HG03196 (cell line): ENCODE data around the gene ZNF367.
"Not testable (repeated sequence)": the region's sequence is repeated elsewhere in the genome, so short reads cannot be mapped to it uniquely, and the experiment has no call there.

ENCODE experiments used
- ATAC-seq: cut with Tn5 transposase; IDR thresholded peaks from one replicate; pipeline ENCODE4 v1.9.1; 2021; ENCODE audit not compliant: unreplicated experiment

The ZNF367 gene

DNA sequence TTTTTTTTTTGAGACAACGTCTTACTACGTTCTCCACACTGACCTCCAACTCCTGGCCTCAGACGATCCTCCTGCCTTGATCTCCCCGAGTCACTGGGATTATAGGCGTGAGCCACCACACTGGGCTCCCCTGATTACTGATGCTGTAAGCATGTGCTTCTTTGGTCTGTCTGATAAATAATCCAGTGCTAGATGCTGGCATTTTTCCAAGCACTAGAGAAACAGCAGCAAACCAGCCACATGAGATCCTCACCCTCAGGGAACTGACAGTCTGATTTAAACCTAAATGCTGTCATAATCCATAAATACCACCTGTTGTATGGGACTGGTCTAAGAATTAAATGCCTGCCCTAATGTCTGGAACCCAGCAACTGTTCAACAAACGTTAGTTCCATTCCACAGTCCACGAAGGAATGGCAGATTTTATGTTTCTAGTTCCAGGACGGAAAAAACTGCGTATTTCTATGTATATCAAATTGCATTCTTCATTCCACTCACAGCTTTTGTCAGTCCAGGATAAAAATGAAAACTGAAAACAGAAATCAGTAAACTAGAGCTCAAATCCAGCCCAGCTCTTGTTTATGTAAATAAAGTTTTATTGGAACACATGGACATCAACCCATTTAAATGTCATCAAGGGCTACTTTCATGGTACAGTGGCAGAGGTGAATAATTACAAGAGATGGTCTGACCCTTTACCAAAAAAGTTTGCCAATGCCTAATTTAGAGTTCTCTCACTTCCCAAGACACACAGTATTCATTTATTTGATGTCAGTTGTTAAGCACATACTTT, 54.8 kb downstream of the ZNF367 start:
- ATAC-seq = no peak

DNA sequence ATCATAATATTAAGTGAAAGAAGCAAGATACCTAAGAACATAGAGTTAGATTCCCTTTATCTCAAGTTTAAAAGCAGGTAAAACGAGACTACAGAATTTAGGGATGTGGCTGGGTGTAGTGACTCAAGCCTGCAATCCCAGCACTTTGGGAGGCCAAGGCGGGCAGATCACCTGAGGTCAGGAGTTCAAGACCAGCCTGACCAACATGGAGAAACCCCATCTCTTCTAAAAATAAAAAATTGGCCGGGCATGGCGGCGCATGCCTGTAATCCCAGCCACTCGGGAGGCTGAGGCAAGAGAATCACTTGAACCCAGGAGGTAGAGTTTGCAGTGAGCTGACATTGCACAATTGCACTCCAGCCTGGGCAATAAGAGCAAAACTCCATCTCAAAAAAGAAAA, 56.1 kb downstream of the ZNF367 start:
- not testable (repeated sequence) for ATAC-seq

DNA sequence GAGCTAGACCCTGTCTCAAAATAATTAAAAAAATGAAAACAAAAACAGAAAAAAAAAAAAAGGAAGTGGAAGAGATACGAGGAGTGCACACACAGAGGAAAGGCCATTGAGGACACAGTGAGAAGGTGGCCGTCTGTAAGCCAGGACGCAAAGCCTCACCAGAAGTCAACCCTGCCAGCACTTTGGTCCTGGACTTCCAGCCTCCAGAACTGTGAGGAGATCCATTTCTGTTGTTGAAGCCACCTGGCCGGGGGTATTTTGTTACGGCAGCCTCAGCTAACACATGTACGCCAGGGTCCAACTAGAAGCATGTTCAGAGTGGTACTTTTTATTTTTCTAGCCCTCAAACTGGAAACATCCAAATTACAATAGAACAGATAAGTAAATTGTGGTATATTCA, 56.5 kb downstream of the ZNF367 start:
- ATAC-seq = no peak

DNA sequence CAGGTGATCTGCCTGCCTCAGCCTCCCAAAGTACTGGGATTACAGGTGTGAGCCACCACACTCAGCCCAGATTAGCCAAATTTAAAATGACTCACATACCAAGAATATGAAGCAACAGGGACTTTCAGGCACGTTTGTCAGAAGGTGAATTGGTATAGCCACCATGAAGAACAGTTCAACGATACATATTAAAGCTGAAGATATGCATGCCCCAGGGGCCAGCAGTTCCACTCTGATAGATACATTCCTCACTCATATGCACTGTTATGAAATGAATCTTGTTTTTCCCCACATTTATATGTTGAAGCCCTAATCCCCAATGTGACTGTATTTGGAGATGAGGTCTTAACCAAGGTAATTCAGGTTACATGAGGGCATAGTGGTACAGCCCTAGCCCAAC, 57.2 kb downstream of the ZNF367 start:
- no peak for ATAC-seq

DNA sequence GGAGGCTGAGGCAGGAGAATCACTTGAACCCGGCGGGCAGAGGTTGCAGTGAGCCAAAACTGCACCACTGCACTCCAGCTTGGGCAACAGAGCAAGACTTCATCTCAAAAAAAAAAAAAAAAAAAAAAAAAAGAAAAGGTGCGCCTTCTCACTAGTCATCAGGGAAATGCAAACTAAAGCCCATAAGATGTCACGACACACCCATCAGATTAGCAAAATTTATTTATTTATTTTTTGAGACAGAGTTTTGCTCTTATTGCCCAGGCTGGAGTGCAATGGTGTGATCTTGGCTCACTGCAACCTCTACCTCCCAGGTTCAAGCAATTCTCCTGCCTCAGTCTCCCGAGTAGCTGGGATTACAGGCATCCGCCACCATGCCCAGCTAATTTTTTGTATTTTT, 57.6 kb downstream of the ZNF367 start:
- ATAC-seq = not testable (repeated sequence)

DNA sequence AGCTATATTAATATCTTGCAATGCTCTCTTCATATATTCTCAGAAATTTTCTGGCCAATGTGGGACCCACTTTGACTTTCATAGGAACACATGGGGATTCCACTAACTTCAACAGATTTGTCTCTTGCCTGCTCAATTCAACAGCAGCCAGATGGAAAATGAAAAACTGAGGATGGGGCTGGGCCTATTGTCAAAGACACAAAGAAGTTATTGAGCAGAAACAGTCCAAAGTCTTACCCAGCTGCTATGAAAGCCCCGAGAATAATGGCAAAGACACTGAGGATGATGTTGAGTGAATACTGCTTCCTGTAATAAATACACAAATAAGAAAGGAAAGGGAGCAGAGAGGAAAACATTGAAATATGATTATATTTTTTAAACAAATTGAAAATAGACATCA, 67.3 kb downstream of the ZNF367 start:
- no peak for ATAC-seq

DNA sequence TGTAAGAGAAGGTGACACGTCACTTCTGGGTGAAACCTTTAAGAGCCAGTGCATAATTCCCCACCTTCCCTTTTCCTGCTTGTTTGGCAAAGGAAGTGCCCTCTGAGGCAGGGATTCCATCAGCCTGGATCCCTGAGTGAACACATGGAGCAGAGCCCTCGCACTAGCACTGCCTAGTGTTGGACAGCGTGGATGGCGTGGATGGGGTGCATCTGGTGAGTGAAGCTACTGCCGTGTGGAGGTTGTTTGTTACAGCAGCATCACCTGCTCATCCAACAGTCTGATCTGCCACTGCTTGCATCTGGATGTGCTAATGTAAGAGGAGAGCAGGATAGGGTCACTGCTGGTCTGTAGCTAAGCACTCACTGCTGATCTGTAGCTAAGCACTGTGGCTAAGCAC, 69.9 kb downstream of the ZNF367 start:
- no peak for ATAC-seq

DNA sequence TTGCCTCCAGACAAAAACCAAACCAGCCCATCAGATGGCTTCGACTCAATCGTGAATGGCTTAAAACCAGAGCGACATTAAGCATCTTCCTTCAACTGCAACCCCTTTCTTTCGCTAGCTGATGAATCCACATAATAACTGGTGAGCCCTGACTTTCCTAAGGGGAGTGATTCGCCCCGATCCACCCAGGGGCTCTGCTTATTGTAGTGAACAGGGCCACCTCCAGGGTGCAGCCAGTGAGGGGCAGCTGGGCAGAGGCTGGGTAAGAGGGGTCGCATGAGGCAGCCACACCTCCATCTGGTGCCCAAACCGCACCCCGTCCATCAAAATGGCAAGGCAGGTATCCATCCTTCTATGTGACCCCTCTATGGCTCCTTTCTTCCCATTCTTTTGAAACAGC, 72.6 kb downstream of the ZNF367 start:
- ATAC-seq = no peak

DNA sequence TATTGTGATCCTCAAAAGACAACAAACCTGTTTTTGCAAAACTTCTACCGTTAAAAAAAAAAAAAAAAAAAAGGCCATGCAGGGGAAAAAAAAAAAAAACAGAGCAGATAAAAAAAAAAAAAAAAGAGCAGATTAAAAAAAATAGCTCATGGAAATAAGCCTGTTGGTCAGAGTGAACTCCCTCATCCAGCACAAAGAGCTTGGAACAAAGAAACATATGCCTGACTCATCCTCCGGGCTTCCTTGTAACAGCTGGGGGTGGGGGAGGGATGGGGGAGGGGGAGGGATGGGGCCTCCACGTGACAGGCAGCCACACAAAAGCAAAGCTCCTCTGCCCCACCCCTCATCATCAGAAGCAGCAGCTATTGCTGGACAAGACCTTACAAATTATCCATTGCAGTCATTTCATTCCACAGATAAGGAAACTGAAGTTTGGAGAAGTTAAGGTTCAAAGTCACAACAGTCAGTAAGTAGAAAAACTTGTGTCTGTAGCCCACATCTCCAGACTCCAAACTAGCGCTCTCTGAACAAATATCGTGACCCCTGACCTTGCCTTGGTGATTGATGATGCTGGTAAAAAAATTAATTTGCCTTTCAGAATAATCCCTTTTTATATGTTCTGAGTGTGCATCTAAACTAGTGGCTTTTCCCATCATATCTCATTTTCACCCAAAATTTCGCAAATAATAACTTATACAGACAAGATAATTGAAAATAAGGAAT, 73.6 kb downstream of the ZNF367 start:
- no peak for ATAC-seq

DNA sequence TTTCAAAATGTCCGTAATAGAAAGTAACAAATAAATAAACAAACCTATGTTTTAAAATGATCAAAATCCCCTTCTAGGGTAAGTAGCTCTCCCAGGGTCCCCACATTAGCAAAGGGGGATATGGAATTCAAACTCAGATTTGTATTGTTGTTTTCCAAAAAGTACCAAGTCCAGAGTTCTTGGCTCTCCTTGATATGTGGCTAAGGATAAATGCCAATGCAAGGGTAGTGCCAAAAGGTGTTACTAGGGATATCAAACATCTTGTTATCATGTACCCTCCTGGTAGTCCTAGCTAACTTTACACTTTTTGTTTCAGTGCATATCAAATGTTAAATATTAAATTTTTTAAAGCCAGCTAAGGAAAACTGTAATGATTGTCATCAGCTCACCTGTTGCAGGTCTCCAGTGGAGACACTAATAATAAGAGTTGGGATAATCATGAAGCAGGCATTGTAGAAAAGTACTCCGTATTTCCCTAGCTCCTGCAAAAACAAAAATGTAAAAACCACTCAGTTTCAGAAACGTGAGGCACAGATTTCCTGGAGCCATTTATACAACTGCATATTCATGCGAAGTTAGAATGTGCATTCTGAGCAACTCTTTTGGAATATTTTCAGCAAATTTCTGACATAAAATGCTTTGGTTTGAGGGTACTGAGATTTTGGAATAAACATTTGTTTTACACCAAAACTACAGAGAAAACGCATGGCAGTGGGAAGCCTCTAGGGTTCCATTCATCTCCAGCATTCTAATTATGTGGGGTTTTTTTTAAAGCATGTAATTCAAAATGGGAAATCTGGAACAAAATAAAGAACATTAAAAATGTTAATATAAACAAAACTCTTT, 74.4 kb downstream of the ZNF367 start:
- no peak for ATAC-seq

DNA sequence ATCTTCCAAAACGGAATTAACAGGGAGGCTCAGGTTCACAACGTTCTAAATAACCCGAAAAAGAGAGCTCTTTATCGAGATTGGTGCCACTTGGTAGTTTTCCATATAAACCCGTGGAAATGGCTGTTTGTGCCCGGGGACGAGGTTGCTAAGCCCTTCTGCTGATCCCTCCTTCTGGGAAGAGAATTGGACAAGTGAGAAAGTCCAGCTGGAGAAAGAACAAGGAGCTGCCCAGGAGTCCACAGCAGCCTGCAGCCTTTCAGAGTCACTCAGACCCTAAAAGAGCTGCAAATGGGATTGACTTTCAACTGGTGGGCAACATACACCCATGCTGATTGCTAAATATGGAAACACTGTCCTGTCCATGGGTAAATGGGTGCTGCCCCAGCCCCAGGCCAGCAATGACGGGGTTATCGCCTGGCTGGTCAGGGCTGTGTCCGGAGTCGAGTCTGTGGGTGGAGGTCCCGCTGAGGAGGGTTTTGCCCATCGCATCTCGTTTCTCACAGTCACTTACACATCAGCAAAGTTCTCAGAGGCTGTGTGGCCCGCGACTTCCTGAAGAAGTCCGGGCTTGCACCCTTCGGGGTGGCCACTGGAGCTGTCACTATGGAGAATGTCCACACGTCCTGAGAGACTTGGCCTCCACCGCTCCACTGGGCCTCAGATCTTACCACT, 75.5 kb downstream of the ZNF367 start:
- no peak for ATAC-seq

DNA sequence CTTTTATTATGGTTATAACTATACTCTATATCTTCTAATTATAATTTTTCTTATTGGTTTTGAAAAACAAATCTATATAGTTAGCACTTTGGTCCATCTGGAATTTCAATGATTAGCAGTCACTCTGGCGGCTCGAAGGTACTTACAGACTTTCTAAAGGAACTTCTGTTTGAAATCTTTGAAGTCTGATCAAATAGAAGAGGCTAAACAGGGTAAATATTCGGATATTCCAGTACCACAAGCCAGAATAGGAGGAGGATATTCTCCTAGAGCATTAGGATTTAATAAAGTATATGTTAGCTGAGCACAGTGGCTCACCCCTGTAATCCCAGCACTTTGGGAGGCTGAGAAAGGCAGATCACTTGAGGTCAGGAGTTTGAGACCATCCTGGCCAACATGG, 77.5 kb downstream of the ZNF367 start:
- ATAC-seq = no peak

DNA sequence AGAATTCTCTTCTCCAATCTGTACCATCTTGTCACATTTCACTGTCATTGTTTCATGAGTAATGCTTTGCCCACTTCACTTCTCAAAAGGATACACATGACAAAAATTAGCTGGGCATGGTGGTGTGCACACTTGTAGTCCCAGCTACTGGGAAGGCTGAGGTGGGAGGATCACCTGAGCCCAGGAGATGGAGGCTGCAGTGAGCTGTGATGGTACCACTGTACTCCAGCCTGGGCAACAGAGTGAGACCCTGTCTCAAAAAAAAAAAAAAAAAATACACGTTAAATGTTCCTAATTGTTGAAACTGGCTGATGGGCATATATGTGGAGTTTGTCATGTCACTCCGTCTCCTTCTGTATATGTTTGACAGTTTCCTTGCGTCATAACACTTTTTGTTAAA, 79.9 kb downstream of the ZNF367 start:
- ATAC-seq = no peak
